GM12878 (cell line): Measurements from ENCODE around the gene PFN3. TPM values are rescaled to one million over a fixed set of nuclear protein-coding genes. Genes with fewer than 3 reads are reported as not detected.

Source experiments
- ATF7 ChIP-seq: fragments of 450-650 bp; IDR thresholded peaks from 2 replicates; pipeline ENCODE4 v1.6.1; 2016; ENCODE audit warnings: low read depth, mild to moderate bottlenecking
- BHLHE40 ChIP-seq, 2 experiments: fragments of 450-650 bp in 1 of 2; IDR thresholded peaks; 2 replicates each; pipeline ENCODE4 v1.6.1; 2011 to 2017; ENCODE audit warnings: low read depth in 2 of 2, borderline replicate concordance in 1 of 2, improper control_type of control experiment in 1 of 2, low read length in 1 of 2, mild to moderate bottlenecking in 1 of 2
- BRCA1 ChIP-seq: IDR thresholded peaks from 2 replicates; pipeline ENCODE4 v1.6.1; 2011; ENCODE audit warnings: low read depth, low read length, improper control_type of control experiment
- CBFB ChIP-seq: IDR thresholded peaks from 2 replicates; pipeline ENCODE4 v1.6.1; 2016; ENCODE audit warnings: antibody characterized with exemption, low read depth
- EED ChIP-seq: sonication (generic); IDR thresholded peaks from 2 replicates; pipeline ENCODE4 v1.6.1; 2016; ENCODE audit warnings: antibody characterized with exemption, low read depth
- EP300 ChIP-seq, 2 experiments: fragments of 150-350 bp in 1 of 2; IDR thresholded peaks; 2 replicates each; pipeline ENCODE4 v1.6.1; 2011 to 2012; ENCODE audit warnings: low read depth in 2 of 2, low read length in 2 of 2, borderline replicate concordance in 1 of 2, improper control_type of control experiment in 1 of 2, inconsistent platforms in 1 of 2; ENCODE audit not compliant: control insufficient read depth in 1 of 2
- IKZF1 ChIP-seq: fragments of 450-650 bp; conservative IDR thresholded peaks from 2 replicates; pipeline ENCODE4 v1.6.1; 2017; ENCODE audit warnings: antibody characterized with exemption, mild to moderate bottlenecking
- IRF4 ChIP-seq: IDR thresholded peaks from 2 replicates; pipeline ENCODE4 v1.6.1; 2011; ENCODE audit warnings: low read depth, low read length
- KLF5 ChIP-seq: fragments of 450-650 bp; IDR thresholded peaks from 2 replicates; pipeline ENCODE4 v1.6.1; 2014; ENCODE audit warnings: mild to moderate bottlenecking; ENCODE audit not compliant: partially characterized antibody
- MTA2 ChIP-seq: fragments of 450-650 bp; IDR thresholded peaks from 2 replicates; pipeline ENCODE4 v1.6.1; 2016; ENCODE audit warnings: low read depth, mild to moderate bottlenecking, moderate library complexity
- NBN ChIP-seq: fragments of 450-650 bp; IDR thresholded peaks from 2 replicates; pipeline ENCODE4 v1.6.1; 2016
- NFIC ChIP-seq: IDR thresholded peaks from 2 replicates; pipeline ENCODE4 v1.6.1; 2012; ENCODE audit warnings: low read depth, mild to moderate bottlenecking, inconsistent platforms, low read length, moderate library complexity
- PAX8 ChIP-seq: fragments of 450-650 bp; IDR thresholded peaks from 2 replicates; pipeline ENCODE4 v1.6.1; 2017; ENCODE audit warnings: mild to moderate bottlenecking, moderate library complexity
- POU2F2 ChIP-seq: IDR thresholded peaks from 3 replicates; pipeline ENCODE4 v1.6.1; 2011; ENCODE audit warnings: low read depth, mild to moderate bottlenecking, low read length, borderline replicate concordance
- RAD51 ChIP-seq: fragments of 450-650 bp; IDR thresholded peaks from 2 replicates; pipeline ENCODE4 v1.6.1; 2016; ENCODE audit warnings: moderate library complexity, mild to moderate bottlenecking, inconsistent platforms
- RB1 ChIP-seq: fragments of 450-650 bp; formaldehyde crosslinking; IDR thresholded peaks from 2 replicates; pipeline ENCODE4 v1.6.1; 2017; ENCODE audit warnings: mild to moderate bottlenecking, borderline replicate concordance
- RUNX3 ChIP-seq: IDR thresholded peaks from 2 replicates; pipeline ENCODE4 v1.6.1; 2012; ENCODE audit warnings: low read length, inconsistent platforms
- SIN3A ChIP-seq: IDR thresholded peaks from 2 replicates; pipeline ENCODE4 v1.6.1; 2012; ENCODE audit warnings: low read depth, low read length, improper control_type of control experiment
- SUZ12 ChIP-seq: fragments of 200-600 bp; sonication (generic); IDR thresholded peaks from one replicate; pipeline ENCODE4 v1.6.1; 2018; ENCODE audit warnings: antibody characterized with exemption, mild to moderate bottlenecking; ENCODE audit not compliant: unreplicated experiment
- polyA plus RNA-seq, 11 experiments: library from polyadenylated mRNA; depleted of rRNA in 4 of 11; unstranded in 6 of 11; stranded (reverse) in 5 of 11; fragments of >200 nt; fragmentation: Nextera tagmentation in 4 of 11; fragmentation: Illumina TruSeq in 1 of 11; extraction: Ambion mirVana in 4 of 11; extraction: Trizol in 1 of 11; gene quantifications; 1 replicate in 1 of 11; 2 replicates in 10 of 11; pipeline versions ENCODE4 v1.2.1 to v1.2.3, GENCODE V29; 2011 to 2016; ENCODE audit warnings: inconsistent platforms in 2 of 11, missing spikeins in 2 of 11, low read depth in 1 of 11
- total RNA-seq, 4 experiments: library from RNA; depleted of rRNA in 3 of 4; stranded (reverse); fragments of >200 nt in 3 of 4; fragmentation: Illumina TruSeq in 1 of 4; extraction: Trizol in 1 of 4; gene quantifications; 2 replicates each; pipeline versions ENCODE4 v1.2.1 to v1.2.3, GENCODE V29; 2013 to 2021
- TF ChIP-seq, protein P1 (sequence below): IDR thresholded peaks from 2 replicates; pipeline ENCODE4 v1.6.1; 2012; ENCODE audit warnings: mild to moderate bottlenecking, low read depth, low read length
- TF ChIP-seq, protein P2 (sequence below): IDR thresholded peaks from 2 replicates; pipeline ENCODE4 v1.6.1; 2011; ENCODE audit warnings: low read depth, mild to moderate bottlenecking, low read length, moderate library complexity, borderline replicate concordance; ENCODE audit errors: extremely low read depth
- TF ChIP-seq, protein P3 (sequence below): IDR thresholded peaks from 2 replicates; pipeline ENCODE4 v1.6.1; 2012; ENCODE audit warnings: low read depth, low read length, improper control_type of control experiment
- TF ChIP-seq, protein P4 (sequence below): fragments of 450-650 bp; IDR thresholded peaks from 2 replicates; pipeline ENCODE4 v1.6.1; 2016; ENCODE audit warnings: mild to moderate bottlenecking
- TF ChIP-seq, protein P5 (sequence below): fragments of 450-650 bp; IDR thresholded peaks from 2 replicates; pipeline ENCODE4 v1.6.1; 2014; ENCODE audit warnings: mild to moderate bottlenecking

The PFN3 gene
- total and polyA plus RNA-seq, 10 of the 15 experiments (the other 5 are each of a cell fraction or from before 2014, with no cell fraction given) = not detected

DNA sequence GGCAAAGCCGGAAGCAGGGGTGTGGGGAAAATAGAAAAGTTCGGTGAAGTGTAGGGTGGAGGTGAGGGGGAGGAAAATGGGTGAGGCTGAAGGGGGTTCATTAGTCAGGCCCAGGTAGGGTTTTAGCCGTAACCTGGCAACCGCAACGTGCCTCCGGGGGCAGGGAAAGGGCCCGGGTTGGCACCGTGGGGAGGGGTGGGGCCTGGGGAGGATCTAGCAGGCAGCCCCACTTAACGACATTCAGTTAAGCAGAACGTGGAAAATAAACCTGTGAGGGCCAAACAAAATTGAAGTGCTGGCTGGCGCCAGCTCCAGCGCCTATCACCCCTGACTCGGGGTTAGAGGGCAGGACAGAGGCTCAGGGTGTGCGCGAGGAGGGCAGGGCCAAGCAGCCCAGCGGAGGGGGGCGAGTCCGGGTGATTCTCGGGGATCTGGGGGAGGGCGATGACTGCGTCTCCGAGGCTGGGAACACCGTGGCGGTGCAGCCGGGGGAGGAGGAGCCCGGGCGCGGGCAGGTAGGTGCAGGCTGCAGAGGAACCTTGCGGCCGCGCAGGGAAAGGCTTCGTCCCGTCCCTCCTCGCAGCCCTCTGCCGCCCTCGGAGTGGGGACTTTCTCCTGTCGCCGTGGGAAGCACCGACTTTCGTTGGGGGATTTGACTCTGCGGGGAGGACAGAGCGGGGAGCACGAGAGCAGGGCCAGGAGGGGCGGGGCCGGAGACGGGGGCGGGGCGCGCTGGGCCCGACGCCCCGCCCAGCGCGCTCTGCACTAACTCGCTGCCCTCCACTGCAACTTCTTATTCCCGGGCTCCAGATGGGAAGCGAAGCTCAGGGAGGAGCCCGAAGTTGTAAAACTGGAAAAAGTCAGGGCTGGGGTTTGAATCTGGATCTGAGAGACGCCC, 37.6 kb downstream of the PFN3 start (continued):
- TF ChIP-seq NFIC (no peak), EP300 (IDR thresholded peaks at IDR 0.05; ENCODE audit: borderline replicate concordance in 1 of 2, control insufficient read depth in 1 of 2, low read depth in 2 of 2, low read length in 2 of 2) (no peak; a peak in 1 of 4 replicates), SIN3A (no peak), IRF4 (no peak), KLF5 (no peak), CBFB (no peak; the same call in 1 of the 2 replicates), PAX8 (no peak), SUZ12 (no peak), EED (peak; percentile 78; the same call in 1 of the 2 replicates), NBN (peak; percentile 85), RUNX3 (no peak), ATF7 (no peak), BRCA1 (no peak), RB1 (peak; percentile 54; the same call in 1 of the 2 replicates), POU2F2 (peak; percentile 55; the same call in 1 of the 3 replicates), IKZF1 (peak; percentile 87), BHLHE40 (IDR thresholded peaks at IDR 0.05; ENCODE audit: borderline replicate concordance in 1 of 2, low read depth in 2 of 2, low read length in 1 of 2) (peak; percentile 70 to 90), RAD51 (no peak), MTA2 (peak; percentile 38; the same call in 1 of the 2 replicates)
- TF ChIP-seq, protein P1, sequence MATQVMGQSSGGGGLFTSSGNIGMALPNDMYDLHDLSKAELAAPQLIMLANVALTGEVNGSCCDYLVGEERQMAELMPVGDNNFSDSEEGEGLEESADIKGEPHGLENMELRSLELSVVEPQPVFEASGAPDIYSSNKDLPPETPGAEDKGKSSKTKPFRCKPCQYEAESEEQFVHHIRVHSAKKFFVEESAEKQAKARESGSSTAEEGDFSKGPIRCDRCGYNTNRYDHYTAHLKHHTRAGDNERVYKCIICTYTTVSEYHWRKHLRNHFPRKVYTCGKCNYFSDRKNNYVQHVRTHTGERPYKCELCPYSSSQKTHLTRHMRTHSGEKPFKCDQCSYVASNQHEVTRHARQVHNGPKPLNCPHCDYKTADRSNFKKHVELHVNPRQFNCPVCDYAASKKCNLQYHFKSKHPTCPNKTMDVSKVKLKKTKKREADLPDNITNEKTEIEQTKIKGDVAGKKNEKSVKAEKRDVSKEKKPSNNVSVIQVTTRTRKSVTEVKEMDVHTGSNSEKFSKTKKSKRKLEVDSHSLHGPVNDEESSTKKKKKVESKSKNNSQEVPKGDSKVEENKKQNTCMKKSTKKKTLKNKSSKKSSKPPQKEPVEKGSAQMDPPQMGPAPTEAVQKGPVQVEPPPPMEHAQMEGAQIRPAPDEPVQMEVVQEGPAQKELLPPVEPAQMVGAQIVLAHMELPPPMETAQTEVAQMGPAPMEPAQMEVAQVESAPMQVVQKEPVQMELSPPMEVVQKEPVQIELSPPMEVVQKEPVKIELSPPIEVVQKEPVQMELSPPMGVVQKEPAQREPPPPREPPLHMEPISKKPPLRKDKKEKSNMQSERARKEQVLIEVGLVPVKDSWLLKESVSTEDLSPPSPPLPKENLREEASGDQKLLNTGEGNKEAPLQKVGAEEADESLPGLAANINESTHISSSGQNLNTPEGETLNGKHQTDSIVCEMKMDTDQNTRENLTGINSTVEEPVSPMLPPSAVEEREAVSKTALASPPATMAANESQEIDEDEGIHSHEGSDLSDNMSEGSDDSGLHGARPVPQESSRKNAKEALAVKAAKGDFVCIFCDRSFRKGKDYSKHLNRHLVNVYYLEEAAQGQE = no peak
- TF ChIP-seq, protein P2, sequence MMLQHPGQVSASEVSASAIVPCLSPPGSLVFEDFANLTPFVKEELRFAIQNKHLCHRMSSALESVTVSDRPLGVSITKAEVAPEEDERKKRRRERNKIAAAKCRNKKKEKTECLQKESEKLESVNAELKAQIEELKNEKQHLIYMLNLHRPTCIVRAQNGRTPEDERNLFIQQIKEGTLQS = no peak
- TF ChIP-seq, protein P3, sequence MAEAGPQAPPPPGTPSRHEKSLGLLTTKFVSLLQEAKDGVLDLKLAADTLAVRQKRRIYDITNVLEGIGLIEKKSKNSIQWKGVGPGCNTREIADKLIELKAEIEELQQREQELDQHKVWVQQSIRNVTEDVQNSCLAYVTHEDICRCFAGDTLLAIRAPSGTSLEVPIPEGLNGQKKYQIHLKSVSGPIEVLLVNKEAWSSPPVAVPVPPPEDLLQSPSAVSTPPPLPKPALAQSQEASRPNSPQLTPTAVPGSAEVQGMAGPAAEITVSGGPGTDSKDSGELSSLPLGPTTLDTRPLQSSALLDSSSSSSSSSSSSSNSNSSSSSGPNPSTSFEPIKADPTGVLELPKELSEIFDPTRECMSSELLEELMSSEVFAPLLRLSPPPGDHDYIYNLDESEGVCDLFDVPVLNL = no peak
- TF ChIP-seq, protein P4, sequence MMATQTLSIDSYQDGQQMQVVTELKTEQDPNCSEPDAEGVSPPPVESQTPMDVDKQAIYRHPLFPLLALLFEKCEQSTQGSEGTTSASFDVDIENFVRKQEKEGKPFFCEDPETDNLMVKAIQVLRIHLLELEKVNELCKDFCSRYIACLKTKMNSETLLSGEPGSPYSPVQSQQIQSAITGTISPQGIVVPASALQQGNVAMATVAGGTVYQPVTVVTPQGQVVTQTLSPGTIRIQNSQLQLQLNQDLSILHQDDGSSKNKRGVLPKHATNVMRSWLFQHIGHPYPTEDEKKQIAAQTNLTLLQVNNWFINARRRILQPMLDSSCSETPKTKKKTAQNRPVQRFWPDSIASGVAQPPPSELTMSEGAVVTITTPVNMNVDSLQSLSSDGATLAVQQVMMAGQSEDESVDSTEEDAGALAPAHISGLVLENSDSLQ = no peak
- TF ChIP-seq, protein P5, sequence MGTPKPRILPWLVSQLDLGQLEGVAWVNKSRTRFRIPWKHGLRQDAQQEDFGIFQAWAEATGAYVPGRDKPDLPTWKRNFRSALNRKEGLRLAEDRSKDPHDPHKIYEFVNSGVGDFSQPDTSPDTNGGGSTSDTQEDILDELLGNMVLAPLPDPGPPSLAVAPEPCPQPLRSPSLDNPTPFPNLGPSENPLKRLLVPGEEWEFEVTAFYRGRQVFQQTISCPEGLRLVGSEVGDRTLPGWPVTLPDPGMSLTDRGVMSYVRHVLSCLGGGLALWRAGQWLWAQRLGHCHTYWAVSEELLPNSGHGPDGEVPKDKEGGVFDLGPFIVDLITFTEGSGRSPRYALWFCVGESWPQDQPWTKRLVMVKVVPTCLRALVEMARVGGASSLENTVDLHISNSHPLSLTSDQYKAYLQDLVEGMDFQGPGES = no peak
